SK-N-SH (cell line): ENCODE data around the gene SUSD3.

ENCODE experiments used
- SMC3 ChIP-seq: IDR thresholded peaks from 2 replicates; pipeline ENCODE4 v1.6.1; 2012; ENCODE audit warnings: low read depth, low read length, improper control_type of control experiment
- YY1 ChIP-seq: IDR thresholded peaks from 2 replicates; pipeline ENCODE4 v1.4.0; 2012; ENCODE audit warnings: low read depth, mild to moderate bottlenecking

DNA sequence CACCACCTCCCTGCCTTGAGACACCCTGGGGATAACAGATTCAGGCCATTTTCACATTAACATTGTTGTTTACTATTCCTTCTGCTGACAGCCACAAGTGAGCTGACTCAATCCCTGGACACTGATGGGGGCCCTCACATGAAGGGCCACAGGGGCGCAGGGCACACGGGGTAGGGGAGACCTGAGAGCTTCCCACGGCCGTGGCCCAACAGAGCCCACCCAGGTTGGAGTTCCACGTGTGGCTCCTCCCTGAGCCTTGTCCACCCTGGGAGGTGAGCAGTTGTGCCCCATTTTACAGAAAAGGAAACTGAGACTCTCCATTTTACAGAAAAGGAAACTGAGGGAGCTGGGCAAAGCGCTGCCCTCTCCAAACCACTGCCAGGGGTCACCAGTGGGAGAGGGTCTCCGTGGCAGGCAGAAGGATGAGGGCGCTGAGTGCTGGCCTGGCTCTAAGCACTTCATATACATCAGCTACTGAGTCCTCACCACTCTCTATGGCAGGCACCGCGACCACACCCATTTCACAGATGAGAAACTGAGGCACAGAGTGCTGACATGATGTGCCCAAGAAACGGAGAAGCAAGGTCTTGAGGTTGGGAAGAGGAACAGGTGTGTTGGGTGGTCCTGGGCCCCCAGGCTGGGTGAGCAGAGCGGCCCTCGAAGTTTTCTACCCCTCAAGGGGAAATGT is 73.2 kb downstream of the SUSD3 start:
- TF ChIP-seq SMC3 (no peak), YY1 (no peak)
